Endothelial cell of umbilical vein (primary cell): Measurements from ENCODE around the gene GPD1. TPM values are rescaled to one million over a fixed set of nuclear protein-coding genes. Genes with fewer than 3 reads are reported as not detected.

ENCODE experiments used
- BruUV-seq: library from RNA; stranded (reverse); fragments of 400-500 nt; replicated peaks from 2 replicates; lab custom pipeline; 2021; lab: Mats Ljungman, UMichigan
- CTCF ChIA-PET: fragments of 300-600, 350-600 bp; sonication (Branson Sonifier 250); formaldehyde crosslinking; loops from one replicate; lab custom pipeline; 2021; ENCODE audit warnings: antibody characterized with exemption, inconsistent platforms; lab: Charles Lee
- POLR2A ChIA-PET: fragments of 300-600, 350-600 bp; sonication (Branson Sonifier 250); formaldehyde crosslinking; loops from one replicate; lab custom pipeline; 2021; ENCODE audit warnings: antibody characterized with exemption, inconsistent platforms; lab: Charles Lee
- DNase-seq: peaks from one replicate; pipeline ENCODE4 v3.0.0-alpha.2; 2011; ENCODE audit warnings: low read depth, low spot score
- FAIRE-seq: peaks from 2 replicates; lab custom pipeline; 2011; peaks lifted over from hg19 to GRCh38; lab: Jason Lieb, UNC
- H2AFZ ChIP-seq: 2 replicates; pipeline ENCODE4 v1.6.0; 2012; ENCODE audit warnings: low read depth, low read length, control low read depth, inconsistent platforms
- H3K27ac ChIP-seq: 2 replicates; pipeline ENCODE4 v1.5.1; 2011; ENCODE audit warnings: low read depth, mild to moderate bottlenecking, control low read depth, low read length, moderate library complexity; ENCODE audit not compliant: insufficient read depth
- H3K27me3 ChIP-seq, 2 experiments: 2 replicates each; pipeline versions ENCODE4 v1.6.0 to v1.6.1; 2011; ENCODE audit warnings: low read length in 2 of 2, mixed read lengths in 1 of 2; ENCODE audit not compliant: control insufficient read depth in 2 of 2, insufficient read depth in 2 of 2
- H3K36me3 ChIP-seq, 2 experiments: 2 replicates in 1 of 2; 3 replicates in 1 of 2; pipeline ENCODE4 v1.5.1; 2011; ENCODE audit warnings: low read length in 2 of 2, mild to moderate bottlenecking in 1 of 2, moderate library complexity in 1 of 2; ENCODE audit not compliant: control insufficient read depth in 2 of 2, insufficient read depth in 2 of 2; ENCODE audit errors: extremely low read depth in 1 of 2
- H3K4me1 ChIP-seq: 3 replicates; pipeline ENCODE4 v1.5.1; 2011; ENCODE audit warnings: mild to moderate bottlenecking, low read length; ENCODE audit not compliant: control insufficient read depth, insufficient read depth; ENCODE audit errors: extremely low read depth
- H3K4me2 ChIP-seq: 2 replicates; pipeline ENCODE4 v1.6.1; 2011; ENCODE audit warnings: low read length, control low read depth, mixed read lengths; ENCODE audit not compliant: insufficient read depth
- H3K4me3 ChIP-seq, 3 experiments: fragments of 200-600 bp in 1 of 3; sonication (generic), shearing (Covaris generic) in 1 of 3; replicated peaks in 1 of 3; 2 replicates each; pipeline ENCODE4 v1.5.1; 2011 to 2016; ENCODE audit warnings: control low read depth in 3 of 3, low read length in 3 of 3, mild to moderate bottlenecking in 2 of 3, inconsistent platforms in 1 of 3, low read depth in 1 of 3, moderate library complexity in 1 of 3; ENCODE audit not compliant: insufficient read depth in 1 of 3
- H3K79me2 ChIP-seq: 2 replicates; pipeline ENCODE4 v1.6.0; 2012; ENCODE audit warnings: low read length, inconsistent platforms; ENCODE audit not compliant: control insufficient read depth, insufficient read depth
- H3K9ac ChIP-seq: replicated peaks from 2 replicates; pipeline ENCODE3; 2011; ENCODE audit warnings: low read length, control low read depth; ENCODE audit not compliant: insufficient read depth; ENCODE audit errors: extremely low read depth
- H3K9me1 ChIP-seq: replicated peaks from 3 replicates; pipeline ENCODE4 v1.6.0; 2011; ENCODE audit warnings: mild to moderate bottlenecking, low read length; ENCODE audit not compliant: control insufficient read depth, insufficient read depth; ENCODE audit errors: extremely low read depth
- H3K9me3 ChIP-seq: replicated peaks from 2 replicates; pipeline ENCODE4 v1.5.1; 2012; ENCODE audit warnings: low read length, inconsistent platforms; ENCODE audit not compliant: control insufficient read depth, insufficient read depth
- H4K20me1 ChIP-seq: replicated peaks from 2 replicates; pipeline ENCODE3; 2011; ENCODE audit warnings: mild to moderate bottlenecking, low read length; ENCODE audit not compliant: control insufficient read depth, insufficient read depth; ENCODE audit errors: extremely low read depth
- CTCF ChIP-seq, 2 donors: IDR thresholded peaks; 1 replicate in 1 of 2; 2 replicates in 1 of 2; pipeline ENCODE4 v1.5.1; 2011; ENCODE audit warnings: low read length in 2 of 2, mild to moderate bottlenecking in 2 of 2, moderate library complexity in 2 of 2, control low read depth in 1 of 2, inconsistent platforms in 1 of 2, low read depth in 1 of 2; ENCODE audit not compliant: insufficient read depth in 1 of 2; ENCODE audit errors: extremely low read depth in 1 of 2
- EZH2 ChIP-seq: IDR thresholded peaks from 2 replicates; pipeline ENCODE4 v1.6.1; 2012; ENCODE audit warnings: borderline replicate concordance, low read depth, mild to moderate bottlenecking, moderate library complexity, low read length, inconsistent platforms; ENCODE audit not compliant: severe bottlenecking
- FOS ChIP-seq: IDR thresholded peaks from 2 replicates; pipeline ENCODE4 v1.6.1; 2011; ENCODE audit warnings: mild to moderate bottlenecking, low read length, moderate library complexity, borderline replicate concordance; ENCODE audit not compliant: insufficient read depth
- GATA2 ChIP-seq: IDR thresholded peaks from 2 replicates; pipeline ENCODE4 v1.7.0; 2011; ENCODE audit warnings: low read depth, mild to moderate bottlenecking, moderate library complexity, mixed read lengths, low read length; ENCODE audit not compliant: insufficient read length, insufficient read depth
- JUN ChIP-seq: IDR thresholded peaks from 2 replicates; pipeline ENCODE4 v1.6.1; 2011; ENCODE audit warnings: borderline replicate concordance, low read depth; ENCODE audit not compliant: insufficient read length, insufficient read depth
- MAX ChIP-seq: IDR thresholded peaks from 2 replicates; pipeline ENCODE4 v1.6.1; 2011; ENCODE audit not compliant: insufficient read depth, insufficient read length
- MYC ChIP-seq: IDR thresholded peaks from one replicate; pipeline ENCODE4 v1.6.1; 2011; ENCODE audit warnings: mild to moderate bottlenecking, low read depth, low read length
- POLR2A ChIP-seq: IDR thresholded peaks from 2 replicates; pipeline ENCODE4 v1.6.1; 2012; ENCODE audit warnings: low read depth, mild to moderate bottlenecking, control low read depth, low read length
- POLR2AphosphoS5 ChIP-seq: IDR thresholded peaks from 2 replicates; pipeline ENCODE4 v1.6.1; 2012; ENCODE audit warnings: low read depth, mild to moderate bottlenecking, control low read depth, low read length, moderate library complexity; ENCODE audit not compliant: insufficient read depth
- dilution Hi-C: fragments of 300-500 bp; cut with MboI; formaldehyde crosslinking; loops from one replicate; pipeline ENCODE4 v1.15.0; 2019; ENCODE audit warnings: low sequenced_read_pairs; ENCODE audit not compliant: extremely low pct_ligation_motif_present
- intact Hi-C: fragments of 100-400 bp; cut with micrococcal nuclease; formaldehyde crosslinking; loops from one replicate; pipeline ENCODE4 v1.10.0; 2022
- polyA plus RNA-seq, 4 experiments: library from polyadenylated mRNA; depleted of rRNA in 3 of 4; stranded (reverse) in 3 of 4; unstranded in 1 of 4; fragments of >200 nt; gene quantifications; 2 replicates each; pipeline versions ENCODE4 v1.2.1 to v1.2.3, GENCODE V29; 2011 to 2012; ENCODE audit warnings: missing spikeins in 1 of 4
- total RNA-seq: library from RNA; stranded (reverse); gene quantifications from 2 replicates; pipeline ENCODE4 v1.2.3, GENCODE V29; 2021

The GPD1 gene
- total and polyA plus RNA-seq, 2 donors (not counting 3 experiments of a cell fraction or from before 2014, with no cell fraction given), result 0.07 TPM; not detected in 1

- Histone ChIP-seq H3K27ac (no peak overlapping the region), H3K27me3 (no peaks in the 10 kb centered on the region), H3K79me2 (peaks cover 10% of the 10 kb centered on the region), H4K20me1 (no peaks in the 10 kb centered on the region), H3K4me3 (no peak overlapping the region), H3K4me1 (peaks cover 26% of the 10 kb centered on the region), H3K36me3 (peaks cover 6 to 9% of the 10 kb centered on the region in 2 experiments), H3K9ac (no peak overlapping the region), H3K9me3 (no peaks in the 10 kb centered on the region), H3K4me2 (no peak overlapping the region), H2AFZ (no peak overlapping the region), H3K9me1 (no peaks in the 10 kb centered on the region)
- DNase-seq (no peak), FAIRE-seq (no peak)
- dilution Hi-C loops (no loop called here), intact Hi-C loops (no loop called here)
- ChIA-PET POLR2A (no interaction called here), CTCF (interaction anchor here (0.6 to 5.6 kb wide), 7 partner anchors 13 to 223 kb away, joined by 3 to 89 read pairs (median 4); partner anchors contain the start of gene COX14)
- TF ChIP-seq JUN (no peak), POLR2A (no peak), GATA2 (no peak), MAX (no peak), CTCF (IDR thresholded peaks at IDR 0.05; ENCODE audit: extremely low read depth in 1 of 2, insufficient read depth in 1 of 2, low read depth in 1 of 2, low read length in 2 of 2) (no peak), POLR2AphosphoS5 (no peak), FOS (no peak), MYC (no peak), EZH2 (no peak)
- BruUV-seq, result no TSS peak
Observed at GRCh38 chr12:50083301-50083700, 20.5 kb upstream of the GPD1 start.
